Transverse colon (tissue), 4 donors: ENCODE measurements around the gene NOS3. TPM values are rescaled to one million over a fixed set of nuclear protein-coding genes. Genes with fewer than 3 reads are reported as not detected.

Experiments
- DNase-seq: peaks from one replicate; pipeline ENCODE4 v3.0.0-alpha.2; 2019
- H3K27ac ChIP-seq, 4 donors: fragments of 200-600 bp; sonication (generic); 2 replicates each; pipeline ENCODE4 v1.5.1; 2016 to 2018; ENCODE audit warnings: inconsistent platforms in 4 of 4
- H3K27me3 ChIP-seq: fragments of 200-600 bp; sonication (generic); 2 replicates; pipeline ENCODE4 v1.5.1; 2017; ENCODE audit warnings: inconsistent platforms
- H3K36me3 ChIP-seq, 4 donors: fragments of 200-600 bp; sonication (generic); 2 replicates each; pipeline ENCODE4 v1.5.1; 2017 to 2019; ENCODE audit warnings: inconsistent platforms in 4 of 4
- H3K4me1 ChIP-seq, 4 donors: fragments of 200-600 bp; sonication (generic); 2 replicates each; pipeline ENCODE4 v1.5.1; 2017 to 2020; ENCODE audit warnings: inconsistent platforms in 4 of 4
- H3K4me3 ChIP-seq, 4 donors: fragments of 200-600 bp; sonication (generic); 1 replicate in 1 of 4; 2 replicates in 3 of 4; pipeline versions ENCODE4 v1.5.1 to v1.6.1; 2017 to 2019; ENCODE audit warnings: inconsistent platforms in 4 of 4
- H3K9me3 ChIP-seq, 2 donors: fragments of 200-600 bp; sonication (generic); 2 replicates each; pipeline ENCODE4 v1.5.1; 2017 to 2019; ENCODE audit warnings: inconsistent platforms in 2 of 2
- CTCF ChIP-seq, 5 experiments: fragments of 200-600 bp in 3 of 5; fragments of 450-650 bp in 2 of 5; sonication (generic) in 3 of 5; IDR thresholded peaks; 1 replicate in 2 of 5; 2 replicates in 3 of 5; pipeline ENCODE4 v1.5.1; 2016 to 2017; ENCODE audit warnings: antibody characterized with exemption in 5 of 5, inconsistent platforms in 3 of 5, mild to moderate bottlenecking in 2 of 5, moderate library complexity in 1 of 5
- EP300 ChIP-seq: sonication (generic); formaldehyde crosslinking; IDR thresholded peaks from one replicate; pipeline ENCODE4 v1.6.1; 2017; ENCODE audit warnings: antibody characterized with exemption, low read depth
- POLR2A ChIP-seq: fragments of 450-650 bp; IDR thresholded peaks from one replicate; pipeline ENCODE4 v1.6.1; 2016; ENCODE audit warnings: antibody characterized with exemption, mild to moderate bottlenecking, moderate library complexity
- POLR2AphosphoS5 ChIP-seq, 3 donors: sonication (generic); formaldehyde crosslinking; IDR thresholded peaks; one replicate each; pipeline ENCODE4 v1.6.1; 2016; ENCODE audit warnings: antibody characterized with exemption in 3 of 3
- WGBS, 2 donors: methylation state at CpG; one replicate each; pipeline ENCODE4 v1.1.5; 2018; ENCODE audit warnings: low coverage in 1 of 2; 5-methylcytosine and 5-hydroxymethylcytosine counted together
- in situ Hi-C, 4 donors: fragments of 200-750 bp; cut with MboI; loops; one replicate each; pipeline versions ENCODE4 v1.15.0 to v1.15.1; 2017; ENCODE audit warnings: low sequenced_read_pairs in 3 of 4, low pct_ligation_motif_present in 1 of 4, low pct_unique_long_range_greater_than_20kb in 1 of 4
- intact Hi-C: fragments of 100-400 bp; cut with DNase I; formaldehyde crosslinking; loops from one replicate; pipeline ENCODE4 v1.15.1; 2023; ENCODE audit warnings: low total_unique reads
- total RNA-seq, 4 donors: library from RNA; depleted of rRNA; stranded (reverse); fragments of >200 nt; gene quantifications; one replicate each; pipeline ENCODE4 v1.1.0, GENCODE V29; 2016

NOS3 gene
- total RNA-seq, 4 donors from 2014 or later, result 2.5 to 34.2 (median 7.0) TPM

GRCh38 chr7:151033864-151034249 is 43.0 kb downstream of the NOS3 start:
- intact Hi-C loops, result no loop called here
- no peak for TF ChIP-seq EP300
- TF ChIP-seq POLR2A, result no peak
- no peak for TF ChIP-seq CTCF (IDR thresholded peaks at IDR 0.05)
- no peak for TF ChIP-seq POLR2AphosphoS5 (IDR thresholded peaks at IDR 0.05)
- 94% methylated on average over 5 of the region's 5 CpGs; no CpG with 5 or more reads in 1 of the 2 donors for WGBS, 2 donors
- peaks cover 0 to 16% (median 8%) of the 10 kb centered on the region in 4 donors for H3K4me1 ChIP-seq
- H3K27me3 ChIP-seq, result no peaks in the 10 kb centered on the region
- DNase-seq, result no peak
- H3K27ac ChIP-seq, result no peak overlapping the region
- no peaks in the 10 kb centered on the region for H3K9me3 ChIP-seq
- in situ Hi-C loops, result loop anchor here in 1 of 4 donors (10.0 kb wide), 1 partner anchor 71 kb away; no protein-coding TSS in a partner anchor
- H3K36me3 ChIP-seq, result peaks cover 0 to 5% (median 2%) of the 10 kb centered on the region in 4 donors
- H3K4me3 ChIP-seq, result no peak overlapping the region

- no peak overlapping the region for H3K27ac ChIP-seq
- no peak overlapping the region for H3K4me3 ChIP-seq
- TF ChIP-seq POLR2AphosphoS5 (IDR thresholded peaks at IDR 0.05), result no peak
- no peak for TF ChIP-seq CTCF (IDR thresholded peaks at IDR 0.05)
- TF ChIP-seq EP300, result no peak
- TF ChIP-seq POLR2A, result no peak
- intact Hi-C loops, result no loop called here
- no peaks in the 10 kb centered on the region for H3K9me3 ChIP-seq
- H3K27me3 ChIP-seq, result no peaks in the 10 kb centered on the region
- H3K36me3 ChIP-seq, result peaks cover 0 to 5% (median 2%) of the 10 kb centered on the region in 4 donors
- 91% methylated on average over 21 of the region's 21 CpGs; no CpG with 5 or more reads in 1 of the 2 donors for WGBS, 2 donors
- peaks cover 0 to 16% (median 7%) of the 10 kb centered on the region in 4 donors for H3K4me1 ChIP-seq
- DNase-seq, result no peak
- in situ Hi-C loops, result loop anchor here in 1 of 4 donors (10.0 kb wide), 1 partner anchor 70 kb away; no protein-coding TSS in a partner anchor
Observed at GRCh38 chr7:151034312-151035025, 43.7 kb downstream of the NOS3 start.

GRCh38 chr7:151035026-151035717 is 44.4 kb downstream of the NOS3 start:
- H3K27ac ChIP-seq, result no peak overlapping the region
- no peak for DNase-seq
- H3K4me3 ChIP-seq, result no peak overlapping the region
- TF ChIP-seq CTCF (IDR thresholded peaks at IDR 0.05) (no peak), POLR2A (no peak), POLR2AphosphoS5 (IDR thresholded peaks at IDR 0.05) (no peak), EP300 (no peak)
- in situ Hi-C loops, result loop anchor here in 1 of 4 donors (10.0 kb wide), 1 partner anchor 70 kb away; no protein-coding TSS in a partner anchor
- H3K27me3 ChIP-seq, result no peaks in the 10 kb centered on the region
- WGBS, 2 donors, result 93% methylated on average over 16 of the region's 21 CpGs; no CpG with 5 or more reads in 1 of the 2 donors
- H3K9me3 ChIP-seq, result no peaks in the 10 kb centered on the region
- peaks cover 0 to 13% (median 9%) of the 10 kb centered on the region in 4 donors for H3K4me1 ChIP-seq
- intact Hi-C loops, result no loop called here
- peaks cover 0 to 5% (median 2%) of the 10 kb centered on the region in 4 donors for H3K36me3 ChIP-seq

GRCh38 chr7:151035902-151036301 is 45.1 kb downstream of the NOS3 start:
- Histone ChIP-seq H3K4me3 (no peak overlapping the region), H3K27ac (no peak overlapping the region), H3K27me3 (no peaks in the 10 kb centered on the region), H3K36me3 (peaks cover 0 to 5% (median 2%) of the 10 kb centered on the region in 4 donors), H3K9me3 (no peaks in the 10 kb centered on the region), H3K4me1 (peaks cover 0 to 13% (median 9%) of the 10 kb centered on the region in 4 donors)
- in situ Hi-C loops, result loop anchor here in 1 of 4 donors (10.0 kb wide), 1 partner anchor 69 kb away; no protein-coding TSS in a partner anchor
- TF ChIP-seq POLR2AphosphoS5 (IDR thresholded peaks at IDR 0.05), result no peak
- no peak for TF ChIP-seq POLR2A
- no peak for TF ChIP-seq EP300
- no peak for TF ChIP-seq CTCF (IDR thresholded peaks at IDR 0.05)
- intact Hi-C loops, result no loop called here
- 96% methylated on average over 17 of the region's 17 CpGs; no CpG with 5 or more reads in 1 of the 2 donors for WGBS, 2 donors
- no peak for DNase-seq
